Adrenal gland (tissue), 12 donors: Measurements from ENCODE around the gene CACNA1C. TPM values are rescaled to one million over a fixed set of nuclear protein-coding genes. Genes with fewer than 3 reads are reported as not detected.
"Not testable (repeated sequence)": the region's sequence is repeated elsewhere in the genome, so short reads cannot be mapped to it uniquely, and the experiment has no call there.

Source experiments
- DNase-seq, 7 donors: peaks; one replicate each; pipeline ENCODE4 v3.0.0-alpha.2; 2019 to 2020
- H3K27ac ChIP-seq, 5 donors: fragments of 200-600 bp; sonication (generic) in 4 of 5; 1 replicate in 3 of 5; 2 replicates in 2 of 5; pipeline versions ENCODE4 v1.5.1 to v1.8.0; 2016 to 2020; ENCODE audit warnings: mild to moderate bottlenecking in 1 of 5
- H3K27me3 ChIP-seq: fragments of 200-600 bp; 2 replicates; pipeline ENCODE4 v1.8.0; 2021
- H3K36me3 ChIP-seq, 2 donors: fragments of 200-600 bp; replicated peaks in 1 of 2; 1 replicate in 1 of 2; 2 replicates in 1 of 2; pipeline versions ENCODE4 v1.5.1 to v1.8.0; 2018 to 2022
- H3K4me1 ChIP-seq, 2 donors: fragments of 200-600 bp; replicated peaks in 1 of 2; 1 replicate in 1 of 2; 2 replicates in 1 of 2; pipeline versions ENCODE4 v1.5.1 to v1.8.0; 2018 to 2021
- H3K4me3 ChIP-seq, 4 donors: fragments of 200-600 bp; sonication (generic) in 3 of 4; one replicate each; pipeline ENCODE4 v1.5.1; 2016 to 2018
- H3K9me3 ChIP-seq, 3 donors: fragments of 200-600 bp; sonication (generic) in 1 of 3; replicated peaks in 1 of 3; 1 replicate in 2 of 3; 2 replicates in 1 of 3; pipeline versions ENCODE4 v1.5.1 to v1.8.0; 2016 to 2021
- CTCF ChIP-seq, 6 experiments: fragments of 450-650 bp in 4 of 6; fragments of 200-600 bp in 2 of 6; sonication (generic) in 1 of 6; IDR thresholded peaks; 1 replicate in 5 of 6; 2 replicates in 1 of 6; pipeline versions ENCODE4 v1.5.1 to v1.8.0; 2016 to 2021; ENCODE audit warnings: antibody characterized with exemption in 6 of 6, mild to moderate bottlenecking in 2 of 6, moderate library complexity in 1 of 6
- POLR2A ChIP-seq, 2 donors: fragments of 450-650 bp; IDR thresholded peaks; one replicate each; pipeline ENCODE4 v1.6.1; 2017; ENCODE audit warnings: antibody characterized with exemption in 2 of 2, mild to moderate bottlenecking in 2 of 2, moderate library complexity in 1 of 2
- WGBS, 4 donors: extraction: QIAGEN DNeasy Blood & Tissue Kit in 2 of 4; methylation state at CpG; one replicate each; pipeline versions ENCODE4 v1.1.5 to v1.1.7; 2013 to 2017; 5-methylcytosine and 5-hydroxymethylcytosine counted together
- intact Hi-C, 2 donors: fragments of 100-400 bp; cut with DNase I; formaldehyde crosslinking; loops; one replicate each; pipeline versions ENCODE4 v1.14.1 to v1.15.0; 2022 to 2023
- polyA plus RNA-seq, 3 donors: library from polyadenylated mRNA; stranded (reverse); fragments of 200-250 nt in 2 of 3; fragments of 350-450 nt in 1 of 3; fragmentation: Illumina TruSeq in 1 of 3; extraction: RNeasy Lipid Tissue Mini Kit (QIAGEN cat#74804) in 1 of 3; gene quantifications; one replicate each; pipeline ENCODE4 v1.2.3, GENCODE V29; 2013 to 2014
- total RNA-seq, 9 donors: library from RNA; depleted of rRNA in 4 of 9; stranded (reverse); fragments of >200 nt in 4 of 9; fragments of 120-200 nt in 1 of 9; fragmentation: NEBNext Ultra II Directional in 1 of 9; extraction: Animal tissue kit (Norgen Biotek cat#: 25700) in 1 of 9; gene quantifications; one replicate each; pipeline versions ENCODE4 v1.1.0 to v1.2.4, GENCODE V29; 2013 to 2023
- donor health status: healthy with polysubstance abuse.
- donor health status: Bipolar disorder and iron deficiency.
- donor health status: DM: yes; HTN: yes; CAD: no.
- donor health status: DM: no; HTN: no; CAD: no.
- donor health status: DM: no; HTN: no; CAD: no.
- donor health status: DM: yes; HTN: yes; CAD: no.

CACNA1C gene
- total and polyA plus RNA-seq, 12 donors: 1.4 to 5.8 (median 3.5) TPM

GRCh38 chr12:2126676-2127406, 74.1 kb downstream of the CACNA1C start:
- Histone ChIP-seq H3K27me3 (no peaks in the 10 kb centered on the region), H3K27ac (no peak overlapping the region), H3K4me1 (no peaks in the 10 kb centered on the region), H3K36me3 (no peaks in the 10 kb centered on the region), H3K4me3 (no peak overlapping the region), H3K9me3 (no peaks in the 10 kb centered on the region)
- no peak for TF ChIP-seq CTCF (IDR thresholded peaks at IDR 0.05)
- no peak for DNase-seq
- WGBS, 4 donors: 82 to 90% (median 88%) methylated on average over 7 to 8 of the region's 8 CpGs
- intact Hi-C loops: no loop called here

GRCh38 chr12:2129076-2129475, 76.3 kb downstream of the CACNA1C start:
- no peaks in the 10 kb centered on the region for H3K27me3 ChIP-seq
- no peak overlapping the region for H3K27ac ChIP-seq
- H3K4me3 ChIP-seq: no peak overlapping the region
- WGBS, 4 donors: 75 to 86% (median 82%) methylated on average over 7 of the region's 7 CpGs
- intact Hi-C loops: no loop called here
- TF ChIP-seq POLR2A (IDR thresholded peaks at IDR 0.05) (no peak), CTCF (IDR thresholded peaks at IDR 0.05) (no peak)
- DNase-seq: peak in 1 of 7 donors; percentile 64
- no peaks in the 10 kb centered on the region for H3K9me3 ChIP-seq
- H3K4me1 ChIP-seq: no peaks in the 10 kb centered on the region
- no peaks in the 10 kb centered on the region for H3K36me3 ChIP-seq

- H3K4me3 ChIP-seq, H3K9me3 ChIP-seq, DNase-seq, H3K36me3 ChIP-seq, H3K27ac ChIP-seq, intact Hi-C loops, H3K4me1 ChIP-seq, H3K27me3 ChIP-seq: not testable (repeated sequence)
- 70 to 96% (median 84%) methylated on average over 14 to 24 of the region's 37 CpGs for WGBS, 4 donors
Observed at GRCh38 chr12:2135661-2136418, 83.1 kb downstream of the CACNA1C start.

GRCh38 chr12:2136901-2137300, 84.1 kb downstream of the CACNA1C start:
- Histone ChIP-seq H3K4me3 (no peak overlapping the region), H3K27ac (no peak overlapping the region), H3K4me1 (no peaks in the 10 kb centered on the region), H3K36me3 (no peaks in the 10 kb centered on the region), H3K27me3 (no peaks in the 10 kb centered on the region), H3K9me3 (no peaks in the 10 kb centered on the region)
- WGBS, 4 donors: 96 to 98% (median 97%) methylated on average over 2 to 10 of the region's 10 CpGs
- intact Hi-C loops: no loop called here
- TF ChIP-seq CTCF (IDR thresholded peaks at IDR 0.05): no peak
- no peak for TF ChIP-seq POLR2A (IDR thresholded peaks at IDR 0.05)
- no peak for DNase-seq
